Activated naive CD4-positive, alpha-beta T cell treated with Interleukin-2 at 50 U/mL for 16 hours (primary cell): Measurements from ENCODE around the gene P2RX1.
"Not testable (repeated sequence)": the region's sequence is repeated elsewhere in the genome, so short reads cannot be mapped to it uniquely, and the experiment has no call there.

ENCODE experiments used
- DNase-seq: peaks from one replicate; pipeline ENCODE4 v3.0.0-alpha.2; 2020

P2RX1 gene

GRCh38 chr17:3885271-3885670, 31.0 kb downstream of the P2RX1 start:
- DNase-seq = no peak

GRCh38 chr17:3884188-3884587, 32.1 kb downstream of the P2RX1 start:
- no peak for DNase-seq

GRCh38 chr17:3882276-3882675, 34.0 kb downstream of the P2RX1 start:
- no peak for DNase-seq

- no peak for DNase-seq
These were observed 35.3 kb downstream of the P2RX1 start for GRCh38 chr17:3880983-3881382.

- no peak for DNase-seq
These were observed 36.5 kb downstream of the P2RX1 start for GRCh38 chr17:3879591-3880417.

- DNase-seq = no peak
These were observed 37.1 kb downstream of the P2RX1 start for GRCh38 chr17:3879186-3879585.

GRCh38 chr17:3877220-3877619, 39.0 kb downstream of the P2RX1 start:
- DNase-seq = no peak

GRCh38 chr17:3875317-3875716, 40.9 kb downstream of the P2RX1 start:
- no peak for DNase-seq

- no peak for DNase-seq
These were observed 42.4 kb downstream of the P2RX1 start for GRCh38 chr17:3873862-3874261.

- no peak for DNase-seq
These were observed 45.4 kb downstream of the P2RX1 start for GRCh38 chr17:3870871-3871306.

- no peak for DNase-seq
These were observed 48.7 kb downstream of the P2RX1 start for GRCh38 chr17:3867606-3868005.

- DNase-seq = no peak
These were observed 49.2 kb downstream of the P2RX1 start for GRCh38 chr17:3867106-3867505.

- DNase-seq = no peak
These were observed 50.0 kb downstream of the P2RX1 start for GRCh38 chr17:3866276-3866675.

- no peak for DNase-seq
These were observed 51.1 kb downstream of the P2RX1 start for GRCh38 chr17:3865176-3865575.

GRCh38 chr17:3864534-3864933, 51.7 kb downstream of the P2RX1 start:
- DNase-seq = no peak

- no peak for DNase-seq
These were observed 54.2 kb downstream of the P2RX1 start for GRCh38 chr17:3861761-3862681.

GRCh38 chr17:3860939-3861700, 55.1 kb downstream of the P2RX1 start:
- no peak for DNase-seq

GRCh38 chr17:3859940-3860339, 56.3 kb downstream of the P2RX1 start:
- no peak for DNase-seq

GRCh38 chr17:3857261-3858105, 58.8 kb downstream of the P2RX1 start:
- no peak for DNase-seq

- not testable (repeated sequence) for DNase-seq
These were observed 62.1 kb downstream of the P2RX1 start for GRCh38 chr17:3854204-3854603.

GRCh38 chr17:3852561-3852960, 63.7 kb downstream of the P2RX1 start:
- DNase-seq = no peak

GRCh38 chr17:3851461-3852100, 64.7 kb downstream of the P2RX1 start:
- DNase-seq = no peak
